HepG2 (cell line): ENCODE data around the gene CSHL1. TPM values are rescaled to one million over a fixed set of nuclear protein-coding genes. Genes with fewer than 3 reads are reported as not detected.
"Not testable (repeated sequence)": the region's sequence is repeated elsewhere in the genome, so short reads cannot be mapped to it uniquely, and the experiment has no call there.

Source experiments
- ATAC-seq: fragments of 200-7000 bp; cut with Tn5 transposase; 3 replicates; pipeline ENCODE4 v1.9.1; 2020; ENCODE audit warnings: mild to moderate bottlenecking, moderate library complexity
- BruUV-seq: library from RNA; stranded (reverse); fragments of 400-500 nt; replicated peaks from 2 replicates; lab custom pipeline; 2021; lab: Mats Ljungman, UMichigan
- CTCF ChIA-PET: fragments of 300-600 bp; formaldehyde crosslinking; extraction: SDS; loops from one replicate; lab custom pipeline; 2021; ENCODE audit warnings: low total read pairs, inconsistent platforms, low intra/inter-chr PET ratio; lab: Yijun Ruan, JAX
- POLR2A ChIA-PET: fragments of 350-600 bp; sonication (Branson Sonifier 250); formaldehyde crosslinking; loops from one replicate; lab custom pipeline; 2020; ENCODE audit warnings: antibody characterized with exemption, inconsistent platforms; lab: Yijun Ruan, JAX
- DNase-seq: peaks from one replicate; pipeline ENCODE4 v3.0.0-alpha.2; 2015; ENCODE audit warnings: low spot score
- FAIRE-seq: peaks from 3 replicates; lab custom pipeline; 2011; peaks lifted over from hg19 to GRCh38; lab: Jason Lieb, UNC
- H2AFZ ChIP-seq: one replicate; pipeline ENCODE4 v1.6.1; 2011; ENCODE audit warnings: low read length, inconsistent platforms
- H3K27ac ChIP-seq: fragments of 300-600 bp; 3 replicates; pipeline ENCODE4 v1.8.0; 2011; ENCODE audit warnings: mixed run types, mild to moderate bottlenecking, mixed read lengths, low read length, inconsistent platforms; ENCODE audit not compliant: insufficient read depth; ENCODE audit errors: extremely low read length
- H3K27me3 ChIP-seq, 2 experiments: fragments of 200-600 bp in 1 of 2; 2 replicates in 1 of 2; 3 replicates in 1 of 2; pipeline versions ENCODE4 v1.6.0 to v1.8.0; 2011; ENCODE audit warnings: low read length in 2 of 2, mild to moderate bottlenecking in 2 of 2, moderate library complexity in 2 of 2, inconsistent platforms in 1 of 2; ENCODE audit not compliant: insufficient read depth in 2 of 2, control insufficient read depth in 1 of 2
- H3K36me3 ChIP-seq, 2 experiments: fragments of 200-600 bp in 1 of 2; replicated peaks in 1 of 2; 2 replicates in 1 of 2; 3 replicates in 1 of 2; pipeline versions ENCODE4 v1.5.1 to v1.8.0; 2011; ENCODE audit warnings: low read length in 2 of 2, inconsistent platforms in 1 of 2; ENCODE audit not compliant: insufficient read depth in 2 of 2, control insufficient read depth in 1 of 2
- H3K4me1 ChIP-seq: 2 replicates; pipeline ENCODE4 v1.5.1; 2012; ENCODE audit warnings: low read length, inconsistent platforms; ENCODE audit not compliant: insufficient read depth
- H3K4me2 ChIP-seq: 2 replicates; pipeline ENCODE4 v1.6.0; 2011; ENCODE audit warnings: low read depth, low read length, inconsistent platforms
- H3K4me3 ChIP-seq, 3 experiments: fragments of 200-600 bp in 1 of 3; sonication (generic), shearing (Covaris generic) in 1 of 3; replicated peaks in 1 of 3; 2 replicates each; pipeline ENCODE4 v1.5.1; 2011 to 2016; ENCODE audit warnings: low read length in 3 of 3, inconsistent platforms in 2 of 3, low read depth in 2 of 3, mild to moderate bottlenecking in 2 of 3, control low read depth in 1 of 3, mixed read lengths in 1 of 3; ENCODE audit not compliant: insufficient read depth in 1 of 3
- H3K79me2 ChIP-seq: one replicate; pipeline ENCODE4 v1.6.1; 2011; ENCODE audit warnings: low read length, inconsistent platforms; ENCODE audit not compliant: insufficient read depth
- H3K9ac ChIP-seq: 2 replicates; pipeline ENCODE4 v1.6.0; 2011; ENCODE audit warnings: mild to moderate bottlenecking, low read depth, low read length, inconsistent platforms; ENCODE audit not compliant: insufficient read depth
- H3K9me3 ChIP-seq: 2 replicates; pipeline ENCODE4 v1.5.1; 2012; ENCODE audit warnings: mild to moderate bottlenecking, low read length
- H4K20me1 ChIP-seq: 2 replicates; pipeline ENCODE4 v1.6.0; 2011; ENCODE audit warnings: inconsistent platforms, mild to moderate bottlenecking, low read length, moderate library complexity; ENCODE audit not compliant: insufficient read depth
- SMC3 ChIP-seq: IDR thresholded peaks from 2 replicates; pipeline ENCODE4 v1.6.1; 2011; ENCODE audit warnings: low read length, improper control_type of control experiment
- STAG1 ChIP-seq: sonication (generic); formaldehyde crosslinking; IDR thresholded peaks from 2 replicates; pipeline ENCODE4 v1.4.0; 2020; ENCODE audit warnings: missing genetic modification reagents
- WGBS: methylation state at CpG from one replicate; pipeline ENCODE4 v1.1.6; 2017; ENCODE audit warnings: low lambda C conversion rate; 5-methylcytosine and 5-hydroxymethylcytosine counted together
- in situ Hi-C: cut with HindIII; loops from 2 replicates; pipeline ENCODE4 v1.10.0; 2017; ENCODE audit warnings: low pct_unique_long_range_greater_than_20kb; ENCODE audit not compliant: extremely low pct_ligation_motif_present
- intact Hi-C: fragments of 100-400 bp; cut with micrococcal nuclease; formaldehyde crosslinking; loops from one replicate; pipeline ENCODE4 v1.10.0; 2022; ENCODE audit not compliant: unreplicated experiment
- polyA plus RNA-seq, 8 experiments: library from polyadenylated mRNA; depleted of rRNA in 3 of 8; stranded (reverse) in 7 of 8; unstranded in 1 of 8; fragments of >200 nt; fragmentation: Illumina TruSeq in 4 of 8; extraction: Trizol in 4 of 8; gene quantifications; 2 replicates each; pipeline versions ENCODE4 v1.2.1 to v1.2.3, GENCODE V29; 2011 to 2016; ENCODE audit warnings: low read depth in 4 of 8, missing spikeins in 1 of 8, mixed read lengths in 1 of 8; ENCODE audit not compliant: insufficient read depth in 1 of 8
- small RNA-seq, 3 experiments: library from RNA; depleted of rRNA; stranded (forward); fragments of <200 nt; gene quantifications; one replicate each; pipeline ENCODE3, GENCODE V24; 2012; ENCODE audit warnings: low read depth in 2 of 3, low replicate concordance in 1 of 3; ENCODE audit not compliant: insufficient read length in 3 of 3, insufficient read depth in 2 of 3
- total RNA-seq, 5 experiments: library from RNA; depleted of rRNA; stranded (reverse); fragments of >200 nt; fragmentation: Illumina TruSeq; extraction: Trizol; gene quantifications; 2 replicates each; pipeline ENCODE4 v1.2.3, GENCODE V29; 2016; ENCODE audit warnings: low read depth in 1 of 5
- TF ChIP-seq, protein P1 (sequence below): sonication (generic); formaldehyde crosslinking; IDR thresholded peaks from 2 replicates; pipeline ENCODE4 v1.5.0; 2020; ENCODE audit warnings: mild to moderate bottlenecking, missing genetic modification reagents, moderate library complexity

CSHL1 gene
- total and polyA plus RNA-seq, 2 of the 13 experiments (the other 11 are each of a cell fraction or from before 2014, with no cell fraction given), result not detected

DNA sequence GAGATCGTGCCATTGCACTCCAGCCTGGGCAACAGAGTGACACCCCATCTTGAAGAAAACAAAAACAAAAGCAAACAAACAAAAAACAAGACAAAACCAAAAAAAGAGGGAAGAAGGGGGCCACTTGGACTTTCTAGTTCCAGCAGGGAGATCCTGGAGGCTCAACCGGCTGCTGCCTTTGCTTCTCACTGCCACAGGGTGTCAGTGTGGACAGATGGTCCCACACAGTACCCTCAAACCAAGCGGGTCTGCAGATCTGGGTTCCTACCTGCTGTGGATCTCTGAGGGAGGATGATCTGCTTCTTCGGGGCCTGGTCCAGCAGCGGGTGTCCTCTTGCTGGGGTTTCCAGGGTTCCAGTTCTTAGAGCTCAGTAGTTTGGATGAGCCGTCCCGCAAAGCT is 44.4 kb downstream of the CSHL1 start:
- H3K4me3 ChIP-seq, H3K4me2 ChIP-seq, H3K9ac ChIP-seq, H3K9me3 ChIP-seq, H4K20me1 ChIP-seq, H2AFZ ChIP-seq, H3K4me1 ChIP-seq, H3K79me2 ChIP-seq, POLR2A ChIA-PET, H3K36me3 ChIP-seq, H3K27ac ChIP-seq, in situ Hi-C loops, BruUV-seq: not testable (repeated sequence)
- CTCF ChIA-PET, result interaction anchor here (1.7 kb wide), 1 partner anchor 15 kb away, joined by 4 read pairs; the partner anchor contains the start of gene GH2
- DNase-seq, result peak; percentile 33
- peaks cover 1 to 24% of the 10 kb centered on the region in 2 experiments; a peak in 2 of 5 replicates for H3K27me3 ChIP-seq
- peak; percentile 95 for ATAC-seq
- FAIRE-seq, result peak; percentile 39
- intact Hi-C loops, result loop anchor here (10.0 kb wide), 1 partner anchor 442 kb away; no protein-coding TSS in a partner anchor
- TF ChIP-seq SMC3 (peak; percentile 8; the same call in 1 of the 2 replicates), STAG1 (CRISPR knock-in tag) (peak; percentile 25; the same call in 1 of the 2 replicates)
- TF ChIP-seq, protein P1, sequence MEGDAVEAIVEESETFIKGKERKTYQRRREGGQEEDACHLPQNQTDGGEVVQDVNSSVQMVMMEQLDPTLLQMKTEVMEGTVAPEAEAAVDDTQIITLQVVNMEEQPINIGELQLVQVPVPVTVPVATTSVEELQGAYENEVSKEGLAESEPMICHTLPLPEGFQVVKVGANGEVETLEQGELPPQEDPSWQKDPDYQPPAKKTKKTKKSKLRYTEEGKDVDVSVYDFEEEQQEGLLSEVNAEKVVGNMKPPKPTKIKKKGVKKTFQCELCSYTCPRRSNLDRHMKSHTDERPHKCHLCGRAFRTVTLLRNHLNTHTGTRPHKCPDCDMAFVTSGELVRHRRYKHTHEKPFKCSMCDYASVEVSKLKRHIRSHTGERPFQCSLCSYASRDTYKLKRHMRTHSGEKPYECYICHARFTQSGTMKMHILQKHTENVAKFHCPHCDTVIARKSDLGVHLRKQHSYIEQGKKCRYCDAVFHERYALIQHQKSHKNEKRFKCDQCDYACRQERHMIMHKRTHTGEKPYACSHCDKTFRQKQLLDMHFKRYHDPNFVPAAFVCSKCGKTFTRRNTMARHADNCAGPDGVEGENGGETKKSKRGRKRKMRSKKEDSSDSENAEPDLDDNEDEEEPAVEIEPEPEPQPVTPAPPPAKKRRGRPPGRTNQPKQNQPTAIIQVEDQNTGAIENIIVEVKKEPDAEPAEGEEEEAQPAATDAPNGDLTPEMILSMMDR, result peak; percentile 49
- 31% methylated on average over 6 of the region's 7 CpGs for whole genome bisulfite sequencing

Small RNAs within 50 kb of the gene (small RNA-seq; reads per million reads assigned to genes)
- gene AC040958.1, result 0 reads per million in 3 experiments
- 0 reads per million in 3 experiments for gene AC127029.1
- gene GH1, result 0 reads per million in 3 experiments

Other genes with a start within 250 kb of the CSHL1 start
- 6.9 and 9.0 TPM in 2 replicates for gene LIMD2, start 211.1 kb downstream of the CSHL1 start, total RNA-seq (2016; rRNA removed; fragmentation: Illumina TruSeq; extraction: Trizol)
- gene LIMD2, start 211.1 kb downstream of the CSHL1 start, polyA plus RNA-seq (2011; rRNA removed), result 20.8 and 26.5 TPM in 2 replicates
- 16.1 and 17.9 TPM in 2 replicates for gene STRADA, start 169.5 kb downstream of the CSHL1 start, total RNA-seq (2016; rRNA removed; fragmentation: Illumina TruSeq; extraction: Trizol)
- 17.3 and 17.6 TPM in 2 replicates for gene STRADA, start 169.5 kb downstream of the CSHL1 start, polyA plus RNA-seq (2011; rRNA removed)
- 61.6 and 99.5 TPM in 2 replicates for gene CCDC47, start 137.7 kb downstream of the CSHL1 start, total RNA-seq (2016; rRNA removed; fragmentation: Illumina TruSeq; extraction: Trizol)
- gene CCDC47, start 137.7 kb downstream of the CSHL1 start, polyA plus RNA-seq (2011; rRNA removed), result 54.4 and 59.3 TPM in 2 replicates
- gene DDX42, start 137.1 kb downstream of the CSHL1 start, total RNA-seq (2016; rRNA removed; fragmentation: Illumina TruSeq; extraction: Trizol), result 81.5 and 87.2 TPM in 2 replicates
- gene DDX42, start 137.1 kb downstream of the CSHL1 start, polyA plus RNA-seq (2011; rRNA removed), result 92.9 and 104 TPM in 2 replicates
- 35.3 and 81.4 TPM in 2 replicates for gene PSMC5, start 83.8 kb downstream of the CSHL1 start, total RNA-seq (2016; rRNA removed; fragmentation: Illumina TruSeq; extraction: Trizol)
- 109 and 128 TPM in 2 replicates for gene PSMC5, start 83.8 kb downstream of the CSHL1 start, polyA plus RNA-seq (2011; rRNA removed)
- gene FTSJ3, start 83.6 kb downstream of the CSHL1 start, total RNA-seq (2016; rRNA removed; fragmentation: Illumina TruSeq; extraction: Trizol), result 55.8 and 64.2 TPM in 2 replicates
- 26.0 and 33.3 TPM in 2 replicates for gene FTSJ3, start 83.6 kb downstream of the CSHL1 start, polyA plus RNA-seq (2011; rRNA removed)
- gene SMARCD2, start 68.6 kb downstream of the CSHL1 start, total RNA-seq (2016; rRNA removed; fragmentation: Illumina TruSeq; extraction: Trizol), result 139 and 150 TPM in 2 replicates
- gene SMARCD2, start 68.6 kb downstream of the CSHL1 start, polyA plus RNA-seq (2011; rRNA removed), result 122 and 128 TPM in 2 replicates
- not detected in 2 replicates for gene CSH2, start 37.6 kb downstream of the CSHL1 start, total RNA-seq (2016; rRNA removed; fragmentation: Illumina TruSeq; extraction: Trizol)
- not detected in 2 replicates for gene CSH2, start 37.6 kb downstream of the CSHL1 start, polyA plus RNA-seq (2011; rRNA removed)
- not detected in 2 replicates for gene GH2, start 29.3 kb downstream of the CSHL1 start, total RNA-seq (2016; rRNA removed; fragmentation: Illumina TruSeq; extraction: Trizol)
- gene GH2, start 29.3 kb downstream of the CSHL1 start, polyA plus RNA-seq (2011; rRNA removed), result not detected in 2 replicates
- gene CSH1, start 14.7 kb downstream of the CSHL1 start, total RNA-seq (2016; rRNA removed; fragmentation: Illumina TruSeq; extraction: Trizol), result not detected in 2 replicates
- gene CSH1, start 14.7 kb downstream of the CSHL1 start, polyA plus RNA-seq (2011; rRNA removed), result not detected in 2 replicates
- gene GH1, start 7.6 kb upstream of the CSHL1 start, total RNA-seq (2016; rRNA removed; fragmentation: Illumina TruSeq; extraction: Trizol), result not detected in 2 replicates
- gene GH1, start 7.6 kb upstream of the CSHL1 start, polyA plus RNA-seq (2011; rRNA removed), result not detected in 2 replicates
- gene CD79B, start 21.1 kb upstream of the CSHL1 start, total RNA-seq (2016; rRNA removed; fragmentation: Illumina TruSeq; extraction: Trizol), result not detected in 2 replicates
- gene CD79B, start 21.1 kb upstream of the CSHL1 start, polyA plus RNA-seq (2011; rRNA removed), result 0.21 TPM in 1 of 2 replicates, not detected in the other
- 0.02 TPM in 1 of 2 replicates, not detected in the other for gene SCN4A, start 61.7 kb upstream of the CSHL1 start, total RNA-seq (2016; rRNA removed; fragmentation: Illumina TruSeq; extraction: Trizol)
- gene SCN4A, start 61.7 kb upstream of the CSHL1 start, polyA plus RNA-seq (2011; rRNA removed), result 0.03 and 0.04 TPM in 2 replicates
- 0.07 and 0.11 TPM in 2 replicates for gene PRR29, start 87.1 kb upstream of the CSHL1 start, total RNA-seq (2016; rRNA removed; fragmentation: Illumina TruSeq; extraction: Trizol)
- gene PRR29, start 87.1 kb upstream of the CSHL1 start, polyA plus RNA-seq (2011; rRNA removed), result 0.08 and 0.20 TPM in 2 replicates
- gene ICAM2, start 109.4 kb upstream of the CSHL1 start, total RNA-seq (2016; rRNA removed; fragmentation: Illumina TruSeq; extraction: Trizol), result 7.9 and 10.9 TPM in 2 replicates
- gene ICAM2, start 109.4 kb upstream of the CSHL1 start, polyA plus RNA-seq (2011; rRNA removed), result 20.8 and 21.4 TPM in 2 replicates
- gene ERN1, start 218.9 kb upstream of the CSHL1 start, total RNA-seq (2016; rRNA removed; fragmentation: Illumina TruSeq; extraction: Trizol), result 4.1 and 6.0 TPM in 2 replicates
- gene ERN1, start 218.9 kb upstream of the CSHL1 start, polyA plus RNA-seq (2011; rRNA removed), result 12.7 and 15.7 TPM in 2 replicates